Measurements from ENCODE around the gene SCLY. TPM values are rescaled to one million over a fixed set of nuclear protein-coding genes. Genes with fewer than 3 reads are reported as not detected.

Gene SCLY
- total and polyA plus RNA-seq, 7 experiments from 2014 or later, result 12.2 to 47.3 (median 24.4) TPM

GRCh38 chr2:238125127-238125885, 64.5 kb downstream of the SCLY start:
- H3K9me3 ChIP-seq (ENCODE audit: control insufficient read depth in 2 of 3, low read length in 3 of 3), result no peaks in the 10 kb centered on the region
- Mint-ChIP-seq H3K4me3 (no peak overlapping the region), H3K36me3 (no peaks in the 10 kb centered on the region), H3K27ac (no peak overlapping the region), H3K9me3 (no peaks in the 10 kb centered on the region), H3K27me3 (no peaks in the 10 kb centered on the region), H3K4me1 (no peaks in the 10 kb centered on the region)
- POLR2A ChIA-PET, result no interaction called here
- H3K4me3 ChIP-seq (ENCODE audit: low read length), result no peak overlapping the region
- no peaks in the 10 kb centered on the region for H3K27me3 ChIP-seq (ENCODE audit: control insufficient read depth in 2 of 2, insufficient read depth in 2 of 2, low read length in 2 of 2)
- ATAC-seq, result no peak
- DNase-seq, result no peak
- CTCF ChIA-PET, result no interaction called here
- no peaks in the 10 kb centered on the region for H3K4me1 ChIP-seq (ENCODE audit: control insufficient read depth in 2 of 2, insufficient read depth in 2 of 2, low read length in 2 of 2)
- H3K27ac ChIP-seq (ENCODE audit: low read depth, low read length), result no peak overlapping the region
- intact Hi-C loops (cut with micrococcal nuclease), result no loop called here
- no peaks in the 10 kb centered on the region for H3K36me3 ChIP-seq (ENCODE audit: control insufficient read depth in 2 of 3, insufficient read depth in 3 of 3, low read length in 3 of 3)

DNA sequence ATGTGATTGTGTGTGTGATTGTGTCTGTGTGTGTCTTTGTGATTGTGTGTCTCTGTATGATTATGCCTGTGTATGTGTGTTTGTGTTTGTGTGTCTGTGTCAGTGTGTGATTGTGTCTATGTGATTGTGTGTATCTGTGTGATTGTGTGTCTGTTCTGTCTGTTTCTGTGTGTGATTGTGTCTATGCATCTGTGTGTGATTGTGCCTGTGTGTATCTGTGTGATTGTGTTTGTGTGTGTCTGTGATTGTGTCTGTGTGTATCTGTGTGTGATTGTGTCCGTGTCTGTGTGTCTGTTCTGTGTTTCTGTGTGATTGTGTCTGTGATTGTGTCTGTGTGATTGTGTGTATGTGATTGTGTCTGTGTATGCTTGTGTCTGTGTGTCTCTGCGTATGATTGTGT, 65.5 kb downstream of the SCLY start:
- H3K4me3 ChIP-seq (ENCODE audit: low read length), result no peak overlapping the region
- DNase-seq (no peak), ATAC-seq (no peak)
- CTCF ChIA-PET, result no interaction called here
- intact Hi-C loops (cut with micrococcal nuclease), result no loop called here
- Mint-ChIP-seq H3K27me3 (no peaks in the 10 kb centered on the region), H3K36me3 (no peaks in the 10 kb centered on the region), H3K9me3 (no peaks in the 10 kb centered on the region), H3K4me3 (no peak overlapping the region), H3K4me1 (no peaks in the 10 kb centered on the region), H3K27ac (no peak overlapping the region)
- POLR2A ChIA-PET, result no interaction called here
- no peaks in the 10 kb centered on the region for H3K9me3 ChIP-seq (ENCODE audit: control insufficient read depth in 2 of 3, low read length in 3 of 3)
- H3K36me3 ChIP-seq (ENCODE audit: control insufficient read depth in 2 of 3, insufficient read depth in 3 of 3, low read length in 3 of 3), result no peaks in the 10 kb centered on the region
- no peaks in the 10 kb centered on the region for H3K27me3 ChIP-seq (ENCODE audit: control insufficient read depth in 2 of 2, insufficient read depth in 2 of 2, low read length in 2 of 2)
- H3K27ac ChIP-seq (ENCODE audit: low read depth, low read length), result no peak overlapping the region
- H3K4me1 ChIP-seq (ENCODE audit: control insufficient read depth in 2 of 2, insufficient read depth in 2 of 2, low read length in 2 of 2), result no peaks in the 10 kb centered on the region

DNA sequence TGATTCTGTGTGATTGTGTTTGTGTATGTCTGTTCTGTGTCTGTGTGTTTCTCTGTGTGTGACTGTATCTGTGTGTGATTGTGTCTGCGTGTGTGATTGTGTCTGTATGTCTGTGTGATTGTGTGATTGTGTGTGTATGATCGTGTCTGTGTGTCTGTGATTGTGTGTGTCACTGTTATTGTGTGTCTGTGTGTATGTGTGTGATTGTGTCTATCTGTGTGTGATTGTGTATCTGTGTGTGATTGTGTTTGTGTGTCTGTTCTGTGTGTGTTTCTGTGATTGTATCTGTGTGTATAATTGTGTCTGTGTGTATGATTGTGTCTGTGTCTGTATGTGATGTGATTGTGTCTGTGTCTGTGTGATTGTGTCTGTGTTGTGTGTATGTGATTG, 66.0 kb downstream of the SCLY start:
- intact Hi-C loops (cut with micrococcal nuclease), result no loop called here
- Mint-ChIP-seq H3K27ac (no peak overlapping the region), H3K36me3 (no peaks in the 10 kb centered on the region), H3K4me1 (no peaks in the 10 kb centered on the region), H3K4me3 (no peak overlapping the region), H3K9me3 (no peaks in the 10 kb centered on the region), H3K27me3 (no peaks in the 10 kb centered on the region)
- CTCF ChIA-PET, result no interaction called here
- Histone ChIP-seq H3K27me3 (ENCODE audit: control insufficient read depth in 2 of 2, insufficient read depth in 2 of 2, low read length in 2 of 2) (no peaks in the 10 kb centered on the region), H3K27ac (ENCODE audit: low read depth, low read length) (no peak overlapping the region), H3K9me3 (ENCODE audit: control insufficient read depth in 2 of 3, low read length in 3 of 3) (no peaks in the 10 kb centered on the region), H3K4me3 (ENCODE audit: low read length) (no peak overlapping the region), H3K4me1 (ENCODE audit: control insufficient read depth in 2 of 2, insufficient read depth in 2 of 2, low read length in 2 of 2) (no peaks in the 10 kb centered on the region), H3K36me3 (ENCODE audit: control insufficient read depth in 2 of 3, insufficient read depth in 3 of 3, low read length in 3 of 3) (no peaks in the 10 kb centered on the region)
- ATAC-seq, result no peak
- POLR2A ChIA-PET, result no interaction called here
- no peak for DNase-seq

GRCh38 chr2:238127165-238128060, 66.6 kb downstream of the SCLY start:
- CTCF ChIA-PET, result no interaction called here
- Mint-ChIP-seq H3K4me1 (no peaks in the 10 kb centered on the region), H3K27ac (no peak overlapping the region), H3K36me3 (no peaks in the 10 kb centered on the region), H3K9me3 (no peaks in the 10 kb centered on the region), H3K4me3 (no peak overlapping the region), H3K27me3 (no peaks in the 10 kb centered on the region)
- intact Hi-C loops (cut with micrococcal nuclease), result no loop called here
- Histone ChIP-seq H3K36me3 (ENCODE audit: control insufficient read depth in 2 of 3, insufficient read depth in 3 of 3, low read length in 3 of 3) (no peaks in the 10 kb centered on the region), H3K4me1 (ENCODE audit: control insufficient read depth in 2 of 2, insufficient read depth in 2 of 2, low read length in 2 of 2) (no peaks in the 10 kb centered on the region), H3K27ac (ENCODE audit: low read depth, low read length) (no peak overlapping the region), H3K4me3 (ENCODE audit: low read length) (no peak overlapping the region), H3K9me3 (ENCODE audit: control insufficient read depth in 2 of 3, low read length in 3 of 3) (no peaks in the 10 kb centered on the region), H3K27me3 (ENCODE audit: control insufficient read depth in 2 of 2, insufficient read depth in 2 of 2, low read length in 2 of 2) (no peaks in the 10 kb centered on the region)
- DNase-seq (no peak), ATAC-seq (no peak)
- POLR2A ChIA-PET, result no interaction called here

DNA sequence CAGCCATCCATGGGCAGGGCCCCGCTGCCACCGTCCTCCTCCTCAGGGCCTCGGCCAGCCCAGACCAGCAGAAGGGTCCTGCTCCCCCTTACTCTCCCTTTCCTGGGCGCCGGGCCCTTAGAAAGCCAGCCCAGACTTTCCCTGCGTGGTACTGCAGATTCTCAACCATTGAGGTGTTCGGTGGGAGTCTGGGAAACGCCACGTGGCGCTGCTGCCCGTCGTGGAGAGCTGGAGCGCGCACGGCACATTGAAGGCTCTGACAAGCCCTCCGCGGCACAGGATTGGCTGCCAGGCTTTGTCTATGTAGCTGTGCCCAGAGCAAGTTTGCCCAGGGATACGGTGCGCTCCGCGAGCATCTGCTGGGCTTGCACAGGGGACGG, 67.2 kb downstream of the SCLY start:
- Mint-ChIP-seq H3K27ac (no peak overlapping the region), H3K27me3 (no peaks in the 10 kb centered on the region), H3K4me1 (no peaks in the 10 kb centered on the region), H3K36me3 (no peaks in the 10 kb centered on the region), H3K9me3 (no peaks in the 10 kb centered on the region), H3K4me3 (no peak overlapping the region)
- H3K4me3 ChIP-seq (ENCODE audit: low read length), result no peak overlapping the region
- CTCF ChIA-PET, result no interaction called here
- intact Hi-C loops (cut with micrococcal nuclease), result no loop called here
- H3K9me3 ChIP-seq (ENCODE audit: control insufficient read depth in 2 of 3, low read length in 3 of 3), result no peaks in the 10 kb centered on the region
- H3K27ac ChIP-seq (ENCODE audit: low read depth, low read length), result no peak overlapping the region
- DNase-seq, result no peak
- H3K36me3 ChIP-seq (ENCODE audit: control insufficient read depth in 2 of 3, insufficient read depth in 3 of 3, low read length in 3 of 3), result no peaks in the 10 kb centered on the region
- POLR2A ChIA-PET, result no interaction called here
- ATAC-seq, result no peak
- no peaks in the 10 kb centered on the region for H3K27me3 ChIP-seq (ENCODE audit: control insufficient read depth in 2 of 2, insufficient read depth in 2 of 2, low read length in 2 of 2)
- no peaks in the 10 kb centered on the region for H3K4me1 ChIP-seq (ENCODE audit: control insufficient read depth in 2 of 2, insufficient read depth in 2 of 2, low read length in 2 of 2)

GRCh38 chr2:238128534-238129001, 67.8 kb downstream of the SCLY start:
- no peak for ATAC-seq
- Mint-ChIP-seq H3K27me3 (no peaks in the 10 kb centered on the region), H3K36me3 (no peaks in the 10 kb centered on the region), H3K4me1 (no peaks in the 10 kb centered on the region), H3K9me3 (no peaks in the 10 kb centered on the region), H3K4me3 (no peak overlapping the region), H3K27ac (no peak overlapping the region)
- H3K9me3 ChIP-seq (ENCODE audit: control insufficient read depth in 2 of 3, low read length in 3 of 3), result no peaks in the 10 kb centered on the region
- CTCF ChIA-PET, result no interaction called here
- H3K36me3 ChIP-seq (ENCODE audit: control insufficient read depth in 2 of 3, insufficient read depth in 3 of 3, low read length in 3 of 3), result no peaks in the 10 kb centered on the region
- H3K4me3 ChIP-seq (ENCODE audit: low read length), result no peak overlapping the region
- DNase-seq, result no peak
- intact Hi-C loops (cut with micrococcal nuclease), result no loop called here
- H3K27me3 ChIP-seq (ENCODE audit: control insufficient read depth in 2 of 2, insufficient read depth in 2 of 2, low read length in 2 of 2), result no peaks in the 10 kb centered on the region
- no peak overlapping the region for H3K27ac ChIP-seq (ENCODE audit: low read depth, low read length)
- POLR2A ChIA-PET, result no interaction called here
- H3K4me1 ChIP-seq (ENCODE audit: control insufficient read depth in 2 of 2, insufficient read depth in 2 of 2, low read length in 2 of 2), result no peaks in the 10 kb centered on the region

Data from naive thymus-derived CD4-positive, alpha-beta T cell (primary cell).